ENCODE data around the gene CCL27.
A peak's percentile ranks its signal among the peaks of the same experiment; 100 is the strongest.

Gene CCL27

GRCh38 chr9:34624475-34625185, 37.8 kb downstream of the CCL27 start:
- no peak for DNase-seq

GRCh38 chr9:34623374-34624235, 38.9 kb downstream of the CCL27 start:
- peak; percentile 7 for DNase-seq

GRCh38 chr9:34620061-34620994, 42.1 kb downstream of the CCL27 start, which contains the start of gene DCTN3:
Gene DCTN3 (minus strand): TSS chr9:34620495. CDS start chr9:34620464, 31 bp downstream.
- peak; percentile 95 for DNase-seq

GRCh38 chr9:34615132-34615531, 47.3 kb downstream of the CCL27 start:
- DNase-seq = no peak

- DNase-seq = peak; percentile 67
These were observed 49.6 kb downstream of the CCL27 start for GRCh38 chr9:34612788-34613390.
